Smooth muscle cell (in vitro differentiated cells): ENCODE results near the gene AMZ2. TPM values are rescaled to one million over a fixed set of nuclear protein-coding genes. Genes with fewer than 3 reads are reported as not detected.
"Not testable (repeated sequence)": the region's sequence is repeated elsewhere in the genome, so short reads cannot be mapped to it uniquely, and the experiment has no call there.

ENCODE experiments used
- DNase-seq: peaks from one replicate; lab custom pipeline; 2025; ENCODE audit not compliant: unreplicated experiment; lab: John Stamatoyannopoulos, UW
- H2AFZ ChIP-seq: fragments of 200-600 bp; sonication (generic); 2 replicates; pipeline ENCODE4 v1.6.0; 2016; ENCODE audit warnings: antibody characterized with exemption, low read depth, mild to moderate bottlenecking
- H3F3A ChIP-seq: fragments of 200-600 bp; sonication (generic); 2 replicates; pipeline ENCODE4 v1.6.0; 2017; ENCODE audit warnings: antibody characterized with exemption, low read depth
- H3K27ac ChIP-seq: fragments of 200-600 bp; sonication (generic); 2 replicates; pipeline ENCODE4 v1.5.1; 2016; ENCODE audit warnings: low read depth, mild to moderate bottlenecking
- H3K27me3 ChIP-seq: fragments of 200-600 bp; sonication (generic); 2 replicates; pipeline ENCODE4 v1.6.1; 2016; ENCODE audit warnings: low read depth, mild to moderate bottlenecking
- H3K36me3 ChIP-seq: fragments of 200-600 bp; sonication (generic); 2 replicates; pipeline ENCODE4 v1.5.1; 2016; ENCODE audit warnings: low read depth
- H3K4me1 ChIP-seq: fragments of 200-600 bp; sonication (generic); 2 replicates; pipeline ENCODE4 v1.5.1; 2016; ENCODE audit warnings: low read depth
- H3K4me2 ChIP-seq: fragments of 200-600 bp; sonication (generic); 2 replicates; pipeline ENCODE4 v1.6.0; 2016; ENCODE audit warnings: mild to moderate bottlenecking
- H3K4me3 ChIP-seq: fragments of 200-600 bp; sonication (generic); 2 replicates; pipeline ENCODE4 v1.5.1; 2016; ENCODE audit warnings: mild to moderate bottlenecking
- H3K79me2 ChIP-seq: fragments of 200-600 bp; sonication (generic); 2 replicates; pipeline ENCODE4 v1.6.0; 2016; ENCODE audit warnings: low read depth, mild to moderate bottlenecking
- H3K9ac ChIP-seq: fragments of 200-600 bp; sonication (generic); 2 replicates; pipeline ENCODE4 v1.6.0; 2016; ENCODE audit warnings: low read depth
- H3K9me3 ChIP-seq: fragments of 200-600 bp; sonication (generic); replicated peaks from 2 replicates; pipeline ENCODE4 v1.5.1; 2016; ENCODE audit warnings: low read depth
- H4K20me1 ChIP-seq: fragments of 200-600 bp; sonication (generic); 2 replicates; pipeline ENCODE4 v1.6.0; 2016; ENCODE audit warnings: low read depth
- WGBS: methylation state at CpG from one replicate; pipeline ENCODE4 v1.1.7; 2016; ENCODE audit warnings: low lambda C conversion rate; 5-methylcytosine and 5-hydroxymethylcytosine counted together
- polyA plus RNA-seq: library from polyadenylated mRNA; unstranded; fragments of >200 nt; fragmentation: Nextera tagmentation; extraction: Ambion mirVana; gene quantifications from 2 replicates; pipeline ENCODE4 v1.2.1, GENCODE V29; 2016
- total RNA-seq: library from RNA; depleted of rRNA; stranded (reverse); fragments of >200 nt; gene quantifications from 2 replicates; pipeline ENCODE4 v1.2.3, GENCODE V29; 2014
- TF ChIP-seq, protein P1 (sequence below): fragments of 200-600 bp; sonication (generic); IDR thresholded peaks from 2 replicates; pipeline ENCODE4 v1.5.1; 2017; ENCODE audit warnings: borderline replicate concordance, mild to moderate bottlenecking, antibody characterized with exemption; ENCODE audit not compliant: insufficient read depth, poor library complexity, severe bottlenecking

Gene AMZ2
- total and polyA plus RNA-seq, 2 experiments from 2014 or later = 66.3 to 75.5 TPM

DNA sequence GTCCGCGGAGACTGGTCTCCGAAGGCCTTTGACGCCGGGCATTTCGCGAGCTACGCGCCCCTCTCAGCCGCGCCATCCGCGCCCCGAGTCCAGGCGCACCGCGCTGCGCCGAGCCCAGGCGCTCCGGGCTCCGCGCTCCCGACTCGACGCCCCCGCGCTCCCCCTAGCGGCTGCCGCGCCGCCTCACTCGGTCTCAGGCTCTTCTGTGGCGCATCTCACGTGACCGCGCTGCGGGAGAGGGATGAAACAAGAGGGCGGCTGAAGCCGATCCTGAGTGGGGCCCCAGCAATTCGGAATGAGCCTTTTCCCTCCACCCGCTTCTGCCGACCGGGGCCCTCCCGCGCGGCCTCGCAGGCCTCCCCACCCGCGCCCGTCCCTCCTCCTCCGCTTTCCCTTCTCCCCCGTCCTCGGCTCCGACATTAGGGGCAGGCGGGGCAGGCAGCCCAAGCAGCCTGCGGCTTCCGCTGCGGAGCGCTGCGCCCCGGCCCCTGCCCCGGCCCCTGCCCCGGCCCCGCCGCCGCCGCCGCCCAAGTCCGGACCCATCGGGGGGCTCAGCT, 42.5 kb upstream of the AMZ2 start:
- 0% methylated on average over 10 of the region's 71 CpGs for WGBS
- TF ChIP-seq, protein P1, sequence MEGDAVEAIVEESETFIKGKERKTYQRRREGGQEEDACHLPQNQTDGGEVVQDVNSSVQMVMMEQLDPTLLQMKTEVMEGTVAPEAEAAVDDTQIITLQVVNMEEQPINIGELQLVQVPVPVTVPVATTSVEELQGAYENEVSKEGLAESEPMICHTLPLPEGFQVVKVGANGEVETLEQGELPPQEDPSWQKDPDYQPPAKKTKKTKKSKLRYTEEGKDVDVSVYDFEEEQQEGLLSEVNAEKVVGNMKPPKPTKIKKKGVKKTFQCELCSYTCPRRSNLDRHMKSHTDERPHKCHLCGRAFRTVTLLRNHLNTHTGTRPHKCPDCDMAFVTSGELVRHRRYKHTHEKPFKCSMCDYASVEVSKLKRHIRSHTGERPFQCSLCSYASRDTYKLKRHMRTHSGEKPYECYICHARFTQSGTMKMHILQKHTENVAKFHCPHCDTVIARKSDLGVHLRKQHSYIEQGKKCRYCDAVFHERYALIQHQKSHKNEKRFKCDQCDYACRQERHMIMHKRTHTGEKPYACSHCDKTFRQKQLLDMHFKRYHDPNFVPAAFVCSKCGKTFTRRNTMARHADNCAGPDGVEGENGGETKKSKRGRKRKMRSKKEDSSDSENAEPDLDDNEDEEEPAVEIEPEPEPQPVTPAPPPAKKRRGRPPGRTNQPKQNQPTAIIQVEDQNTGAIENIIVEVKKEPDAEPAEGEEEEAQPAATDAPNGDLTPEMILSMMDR = peak; percentile 80
- peaks cover 12% of the 10 kb centered on the region for H3K4me1 ChIP-seq

DNA sequence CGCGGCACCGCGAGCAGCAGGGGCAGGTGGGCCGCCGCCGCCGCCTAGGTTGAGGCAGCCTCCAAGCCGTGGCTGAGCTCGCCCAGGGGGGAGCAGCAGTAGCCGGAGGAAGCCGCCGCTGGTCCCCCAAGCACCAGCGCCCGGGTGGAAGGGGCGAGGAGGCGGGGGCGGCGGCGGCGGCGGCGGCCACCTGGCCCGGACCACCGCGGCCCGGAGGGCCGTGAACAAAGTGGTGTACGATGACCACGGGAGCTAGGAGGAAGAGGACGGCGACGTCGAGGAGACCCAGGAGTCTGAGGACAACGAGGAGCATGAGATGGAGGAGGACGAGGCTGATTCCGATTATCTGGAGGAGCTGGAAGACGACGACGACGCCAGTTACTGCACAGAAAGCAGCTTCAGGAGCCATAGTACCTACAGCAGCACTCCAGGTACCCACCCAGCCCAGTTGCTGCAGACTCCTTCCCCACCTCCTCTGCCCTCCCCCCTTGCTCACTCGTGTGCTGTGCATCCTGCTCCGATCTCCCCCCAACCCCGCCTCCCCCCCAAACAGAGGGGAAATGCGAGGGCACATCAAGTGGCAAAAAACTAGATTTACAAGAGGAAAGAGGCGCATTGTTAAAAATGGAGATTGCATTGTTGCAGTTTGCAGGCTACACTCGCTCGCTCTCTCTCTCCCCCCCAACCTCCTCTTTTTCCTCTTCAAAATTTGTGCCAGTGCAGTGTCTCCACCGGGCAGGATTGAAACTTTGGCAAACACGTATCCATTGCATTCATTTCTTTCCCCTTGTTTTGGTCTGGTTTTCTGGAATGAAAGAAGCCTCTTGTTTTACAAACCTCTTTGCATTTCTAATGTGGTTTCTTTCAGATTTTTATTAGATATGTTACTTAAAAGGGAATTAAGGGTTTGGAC, 41.8 kb upstream of the AMZ2 start:
- WGBS = 0% methylated on average over 15 of the region's 50 CpGs
- H3K27ac ChIP-seq = no peak overlapping the region

More for the DNA sequence above, 42.5 kb upstream of the AMZ2 start:
- no peaks in the 10 kb centered on the region for H4K20me1 ChIP-seq
- no peak overlapping the region for H3K27ac ChIP-seq
- H2AFZ ChIP-seq = peak overlapping the region; percentile 86
- H3F3A ChIP-seq = peaks cover 7% of the 10 kb centered on the region
- H3K4me3 ChIP-seq = peak overlapping the region; percentile 85
- DNase-seq = peak; percentile 76
- peaks cover 21% of the 10 kb centered on the region for H3K27me3 ChIP-seq
- no peaks in the 10 kb centered on the region for H3K36me3 ChIP-seq
- no peaks in the 10 kb centered on the region for H3K9me3 ChIP-seq
- peak overlapping the region; percentile 34 for H3K9ac ChIP-seq
- peak overlapping the region; percentile 91 for H3K4me2 ChIP-seq
- no peaks in the 10 kb centered on the region for H3K79me2 ChIP-seq

DNA sequence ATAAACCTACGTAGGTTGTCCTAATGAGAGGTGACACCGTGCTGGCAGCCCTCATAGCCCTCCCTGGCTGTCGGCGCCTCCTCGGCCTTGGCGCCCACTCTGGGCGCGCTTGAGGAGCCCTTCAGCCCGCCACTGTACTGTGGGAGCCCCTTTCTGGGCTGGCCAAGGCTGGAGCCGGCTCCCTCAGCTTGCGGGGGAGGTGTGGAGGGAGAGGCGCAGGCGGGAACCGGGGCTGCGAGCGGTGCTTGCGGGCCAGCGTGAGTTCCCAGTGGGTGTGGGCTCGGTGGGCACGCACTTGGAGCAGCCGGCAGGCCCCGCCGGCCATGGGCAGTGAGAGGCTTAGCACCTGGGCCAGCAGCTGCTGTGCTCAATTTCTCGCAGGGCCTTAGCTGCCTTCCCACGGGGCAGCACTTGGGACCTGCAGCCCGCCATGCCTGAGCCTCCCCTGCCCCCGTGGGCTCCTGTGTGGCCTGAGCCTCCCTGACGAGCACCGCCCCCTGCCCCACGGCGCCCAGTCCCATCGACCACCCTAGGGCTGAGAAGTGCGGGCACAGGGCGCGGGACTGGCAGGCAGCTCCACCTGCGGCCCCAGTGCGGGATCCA, 40.1 kb upstream of the AMZ2 start:
- DNase-seq = no peak
- no peaks in the 10 kb centered on the region for H3K9me3 ChIP-seq
- no peak overlapping the region for H3K4me2 ChIP-seq
- peaks cover 8% of the 10 kb centered on the region for H3K4me1 ChIP-seq
- no peaks in the 10 kb centered on the region for H3K27me3 ChIP-seq
- TF ChIP-seq, protein P1 = no peak
- H3K36me3 ChIP-seq = no peaks in the 10 kb centered on the region
- H2AFZ ChIP-seq = no peak overlapping the region
- H4K20me1 ChIP-seq = no peaks in the 10 kb centered on the region
- no peak overlapping the region for H3K4me3 ChIP-seq
- peaks cover 7% of the 10 kb centered on the region for H3F3A ChIP-seq
- no peak overlapping the region for H3K27ac ChIP-seq
- H3K79me2 ChIP-seq = no peaks in the 10 kb centered on the region
- H3K9ac ChIP-seq = no peak overlapping the region
- 94% methylated on average over 30 of the region's 37 CpGs for WGBS

More for the DNA sequence above, 41.8 kb upstream of the AMZ2 start:
- Histone ChIP-seq H3K27me3 (peaks cover 16% of the 10 kb centered on the region), H3K9me3 (no peaks in the 10 kb centered on the region), H3K36me3 (no peaks in the 10 kb centered on the region), H3F3A (peaks cover 7% of the 10 kb centered on the region), H3K4me1 (peaks cover 8% of the 10 kb centered on the region), H2AFZ (peak overlapping the region; percentile 86), H3K4me2 (peak overlapping the region; percentile 91), H3K79me2 (no peaks in the 10 kb centered on the region), H3K4me3 (peak overlapping the region; percentile 85), H3K9ac (peak overlapping the region; percentile 34), H4K20me1 (no peaks in the 10 kb centered on the region)
- no peak for DNase-seq
- TF ChIP-seq, protein P1 = no peak

DNA sequence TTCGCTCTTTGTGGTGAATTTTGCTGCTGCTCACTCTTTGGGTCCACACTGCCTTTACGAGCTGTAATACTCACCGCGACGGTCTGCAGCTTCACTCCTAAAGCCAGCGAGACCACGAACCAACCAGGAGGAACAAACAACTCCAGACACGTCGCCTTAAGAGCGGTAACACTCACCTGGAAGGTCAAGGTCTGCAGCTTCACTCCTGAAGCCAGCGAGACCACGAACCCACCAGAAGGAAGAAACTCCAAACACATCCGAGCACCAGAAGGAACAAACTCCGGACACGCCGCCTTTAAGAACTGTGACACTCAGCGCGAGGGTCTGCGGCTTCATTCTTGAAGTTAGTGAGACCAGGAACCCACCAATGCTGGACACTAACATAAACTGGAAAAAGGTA, 39.2 kb upstream of the AMZ2 start:
- not testable (repeated sequence) for H3K36me3 ChIP-seq, H3K79me2 ChIP-seq, H3F3A ChIP-seq, H3K9me3 ChIP-seq, H3K27me3 ChIP-seq, DNase-seq, H2AFZ ChIP-seq, H3K27ac ChIP-seq, H3K9ac ChIP-seq, H3K4me2 ChIP-seq, H4K20me1 ChIP-seq, H3K4me1 ChIP-seq, H3K4me3 ChIP-seq
- WGBS = 97% methylated on average over 19 of the region's 19 CpGs

DNA sequence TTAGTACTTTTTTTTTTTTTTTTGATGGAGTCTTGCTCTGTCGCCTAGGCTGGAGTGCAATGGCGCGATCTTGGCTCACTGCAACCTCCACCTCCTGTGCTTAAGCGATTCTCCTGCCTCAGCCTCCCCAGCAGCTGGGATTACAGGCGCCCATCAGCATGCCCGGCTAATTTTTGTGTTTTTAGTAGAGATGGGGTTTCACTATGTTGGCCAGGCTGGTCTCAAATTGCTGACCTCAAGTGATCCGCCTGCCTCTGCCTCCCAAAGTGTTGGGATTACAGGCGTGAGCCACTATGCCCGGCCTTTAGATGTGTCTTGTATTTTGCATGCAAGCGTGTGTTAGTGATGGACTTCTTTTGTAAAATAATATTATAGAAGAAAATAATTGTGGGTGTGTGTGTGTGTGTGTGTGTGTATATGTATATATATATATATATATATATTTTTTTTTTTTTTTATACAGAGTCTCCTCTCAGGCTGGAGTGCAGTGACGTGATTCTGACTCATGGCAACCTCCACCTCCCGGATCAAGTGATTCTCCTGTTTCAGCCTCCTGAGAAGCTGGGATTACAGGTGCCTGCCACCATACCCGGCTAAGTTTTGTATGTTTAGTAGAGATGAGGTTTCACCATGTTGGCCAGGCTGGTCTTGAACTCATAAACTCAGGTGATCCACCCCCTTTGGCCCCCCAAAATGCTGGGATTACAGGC, 38.5 kb upstream of the AMZ2 start:
- 97% methylated on average over 13 of the region's 13 CpGs for WGBS
- not testable (repeated sequence) for H3K27ac ChIP-seq, H3K9me3 ChIP-seq, H3K4me2 ChIP-seq, H3K4me3 ChIP-seq, H2AFZ ChIP-seq, H3K79me2 ChIP-seq, H3K4me1 ChIP-seq, H3F3A ChIP-seq, DNase-seq, H3K27me3 ChIP-seq, H4K20me1 ChIP-seq, H3K9ac ChIP-seq, H3K36me3 ChIP-seq
